ENCODE measurements around the gene TANK.
"Not testable (repeated sequence)": the region's sequence is repeated elsewhere in the genome, so short reads cannot be mapped to it uniquely, and the experiment has no call there.

The TANK gene

GRCh38 chr2:161244387-161245260 lies 84.4 kb downstream of the TANK start:
- DNase-seq; in situ Hi-C loops (cut with MboI; ENCODE audit: low pct_unique_long_range_greater_than_20kb, low sequenced_read_pairs): not testable (repeated sequence)

- in situ Hi-C loops (cut with MboI; ENCODE audit: low pct_unique_long_range_greater_than_20kb, low sequenced_read_pairs), result no loop called here
- no peak for DNase-seq
These were observed 85.0 kb downstream of the TANK start for GRCh38 chr2:161245261-161245553.

GRCh38 chr2:161245671-161246070 lies 85.4 kb downstream of the TANK start:
- in situ Hi-C loops (cut with MboI; ENCODE audit: low pct_unique_long_range_greater_than_20kb, low sequenced_read_pairs), result no loop called here
- DNase-seq, result no peak

GRCh38 chr2:161246281-161246680 lies 86.1 kb downstream of the TANK start:
- DNase-seq, result no peak
- in situ Hi-C loops (cut with MboI; ENCODE audit: low pct_unique_long_range_greater_than_20kb, low sequenced_read_pairs), result no loop called here

GRCh38 chr2:161250864-161251436 lies 90.7 kb downstream of the TANK start:
- peak; percentile 58 for DNase-seq
- in situ Hi-C loops (cut with MboI; ENCODE audit: low pct_unique_long_range_greater_than_20kb, low sequenced_read_pairs), result no loop called here

GRCh38 chr2:161257123-161257952 lies 97.1 kb downstream of the TANK start:
- DNase-seq, result no peak
- in situ Hi-C loops (cut with MboI; ENCODE audit: low pct_unique_long_range_greater_than_20kb, low sequenced_read_pairs), result no loop called here

- in situ Hi-C loops (cut with MboI; ENCODE audit: low pct_unique_long_range_greater_than_20kb, low sequenced_read_pairs), result no loop called here
- no peak for DNase-seq
These were observed 105.6 kb downstream of the TANK start for GRCh38 chr2:161265874-161266273.

- no peak for DNase-seq
These were observed 108.9 kb downstream of the TANK start for GRCh38 chr2:161269111-161269510.

GRCh38 chr2:161273038-161273760 lies 113.0 kb downstream of the TANK start:
- DNase-seq, result peak; percentile 64
- in situ Hi-C loops (cut with MboI; ENCODE audit: low pct_unique_long_range_greater_than_20kb, low sequenced_read_pairs), result no loop called here

More at GRCh38 chr2:161269111-161269510, 108.9 kb downstream of the TANK start:
- in situ Hi-C loops (cut with MboI; ENCODE audit: low pct_unique_long_range_greater_than_20kb, low sequenced_read_pairs), result no loop called here

- DNase-seq, result peak; percentile 42
- in situ Hi-C loops (cut with MboI; ENCODE audit: low pct_unique_long_range_greater_than_20kb, low sequenced_read_pairs), result not testable (repeated sequence)
These were observed 118.5 kb downstream of the TANK start for GRCh38 chr2:161278564-161279229.

GRCh38 chr2:161279230-161279815 lies 119.1 kb downstream of the TANK start:
- in situ Hi-C loops (cut with MboI; ENCODE audit: low pct_unique_long_range_greater_than_20kb, low sequenced_read_pairs); DNase-seq: not testable (repeated sequence)

GRCh38 chr2:161280906-161281323 lies 120.7 kb downstream of the TANK start:
- DNase-seq, result peak; percentile 11
- in situ Hi-C loops (cut with MboI; ENCODE audit: low pct_unique_long_range_greater_than_20kb, low sequenced_read_pairs), result not testable (repeated sequence)

GRCh38 chr2:161281615-161282310 lies 121.5 kb downstream of the TANK start:
- in situ Hi-C loops (cut with MboI; ENCODE audit: low pct_unique_long_range_greater_than_20kb, low sequenced_read_pairs); DNase-seq: not testable (repeated sequence)

GRCh38 chr2:161282311-161282644 lies 122.0 kb downstream of the TANK start:
- DNase-seq; in situ Hi-C loops (cut with MboI; ENCODE audit: low pct_unique_long_range_greater_than_20kb, low sequenced_read_pairs): not testable (repeated sequence)

- in situ Hi-C loops (cut with MboI; ENCODE audit: low pct_unique_long_range_greater_than_20kb, low sequenced_read_pairs), result no loop called here
- DNase-seq, result no peak
These were observed 123.7 kb downstream of the TANK start for GRCh38 chr2:161283926-161284325.

Data from KBM-7 (cell line).